ENCODE measurements around the gene OR52A1. TPM values are rescaled to one million over a fixed set of nuclear protein-coding genes. Genes with fewer than 3 reads are reported as not detected.

The OR52A1 gene
- polyA plus RNA-seq, 4 donors = not detected

Other genes with a start within 250 kb of the OR52A1 start
- not detected for gene OR51G2, start 235.4 kb downstream of the OR52A1 start, polyA plus RNA-seq
- not detected for gene OR51G1, start 230.4 kb downstream of the OR52A1 start, polyA plus RNA-seq
- gene OR51A4, start 207.2 kb downstream of the OR52A1 start, polyA plus RNA-seq = not detected
- not detected for gene OR51A2, start 199.0 kb downstream of the OR52A1 start, polyA plus RNA-seq
- gene OR51L1, start 159.9 kb downstream of the OR52A1 start, polyA plus RNA-seq = not detected
- gene OR52J3, start 108.2 kb downstream of the OR52A1 start, polyA plus RNA-seq = not detected
- not detected for gene OR52E2, start 95.1 kb downstream of the OR52A1 start, polyA plus RNA-seq
- not detected for gene OR52E1, start 85.2 kb downstream of the OR52A1 start, polyA plus RNA-seq
- gene OR52A5, start 16.4 kb downstream of the OR52A1 start, polyA plus RNA-seq = not detected
- not detected for gene OR51V1, start 45.9 kb upstream of the OR52A1 start, polyA plus RNA-seq
- gene HBB, start 72.3 kb upstream of the OR52A1 start, polyA plus RNA-seq = 10 to 100 TPM in 2 of 4 donors, 1 to 10 TPM in 2; 7.4 to 61.4 (median 13.2) TPM
- under 1 TPM in 1 of 4 donors, not detected in 3; 0.15 TPM for gene HBD, start 79.7 kb upstream of the OR52A1 start, polyA plus RNA-seq
- gene HBG1, start 95.1 kb upstream of the OR52A1 start, polyA plus RNA-seq = 1 to 10 TPM in 1 of 4 donors, not detected in 3; 2.5 TPM
- 100 to 1,000 TPM in 1 of 4 donors, not detected in 3; 857 TPM for gene HBG2, start 100.0 kb upstream of the OR52A1 start, polyA plus RNA-seq
- 1 to 10 TPM in 1 of 4 donors, not detected in 3; 1.9 TPM for gene HBE1, start 115.2 kb upstream of the OR52A1 start, polyA plus RNA-seq
- not detected for gene OR51B4, start 147.2 kb upstream of the OR52A1 start, polyA plus RNA-seq
- gene OR51B2, start 169.5 kb upstream of the OR52A1 start, polyA plus RNA-seq = not detected
- gene OR51B5, start 188.8 kb upstream of the OR52A1 start, polyA plus RNA-seq = under 1 TPM in 1 of 4 donors, not detected in 3; 0.15 TPM
- gene OR51B6, start 196.8 kb upstream of the OR52A1 start, polyA plus RNA-seq = not detected
- gene OR51M1, start 229.1 kb upstream of the OR52A1 start, polyA plus RNA-seq = not detected